NCI-H1436 treated with DMSO at 0.1 percent for 48 hours (cell line): ENCODE results near the gene COL1A1.

Source experiments
- DNase-seq: peaks from one replicate; lab custom pipeline; 2025; lab: John Stamatoyannopoulos, UW

The COL1A1 gene

GRCh38 chr17:50186661-50187393 is 14.6 kb downstream of the COL1A1 start:
- no peak for DNase-seq

GRCh38 chr17:50185631-50186471 is 15.6 kb downstream of the COL1A1 start:
- DNase-seq = no peak

GRCh38 chr17:50184611-50185398 is 16.6 kb downstream of the COL1A1 start:
- no peak for DNase-seq

- no peak for DNase-seq
Measured at GRCh38 chr17:50184064-50184463, 17.4 kb downstream of the COL1A1 start.

- DNase-seq = no peak
Measured at GRCh38 chr17:50183421-50183994, 17.9 kb downstream of the COL1A1 start.

- DNase-seq = no peak
Measured at GRCh38 chr17:50182783-50183420, 18.5 kb downstream of the COL1A1 start.

GRCh38 chr17:50181591-50182560 is 19.6 kb downstream of the COL1A1 start:
- DNase-seq = no peak

- no peak for DNase-seq
Measured at GRCh38 chr17:50181144-50181543, 20.3 kb downstream of the COL1A1 start.

GRCh38 chr17:50180620-50181019 is 20.8 kb downstream of the COL1A1 start:
- no peak for DNase-seq

- DNase-seq = no peak
Measured at GRCh38 chr17:50180111-50180510, 21.3 kb downstream of the COL1A1 start.

GRCh38 chr17:50177983-50178834 is 23.2 kb downstream of the COL1A1 start:
- DNase-seq = no peak

GRCh38 chr17:50177476-50177875 is 24.0 kb downstream of the COL1A1 start:
- DNase-seq = no peak

- no peak for DNase-seq
Measured at GRCh38 chr17:50176559-50177357, 24.7 kb downstream of the COL1A1 start.

GRCh38 chr17:50175035-50175807 is 26.2 kb downstream of the COL1A1 start:
- DNase-seq = no peak

GRCh38 chr17:50174444-50174843 is 27.0 kb downstream of the COL1A1 start:
- DNase-seq = no peak

- DNase-seq = no peak
Measured at GRCh38 chr17:50173335-50173941, 28.0 kb downstream of the COL1A1 start.

- no peak for DNase-seq
Measured at GRCh38 chr17:50172936-50173334, 28.5 kb downstream of the COL1A1 start.
